Epithelial cell of esophagus (primary cell): Measurements from ENCODE around the gene SDF4.

Experiments
- DNase-seq: peaks from one replicate; pipeline ENCODE4 v3.0.0; 2010; ENCODE audit warnings: low read depth
- H3K4me3 ChIP-seq: 2 replicates; pipeline ENCODE4 v1.5.1; 2011; ENCODE audit warnings: mild to moderate bottlenecking, low read length, control low read depth
- TF ChIP-seq, protein P1 (sequence below): IDR thresholded peaks from 2 replicates; pipeline ENCODE4 v1.5.1; 2011; ENCODE audit warnings: low read depth, mild to moderate bottlenecking, low read length, control low read depth, inconsistent platforms; ENCODE audit not compliant: insufficient read depth; ENCODE audit errors: missing control alignments

SDF4 gene

GRCh38 chr1:1205769-1206375, 25.9 kb downstream of the SDF4 start:
- no peak for DNase-seq
- TF ChIP-seq, protein P1, sequence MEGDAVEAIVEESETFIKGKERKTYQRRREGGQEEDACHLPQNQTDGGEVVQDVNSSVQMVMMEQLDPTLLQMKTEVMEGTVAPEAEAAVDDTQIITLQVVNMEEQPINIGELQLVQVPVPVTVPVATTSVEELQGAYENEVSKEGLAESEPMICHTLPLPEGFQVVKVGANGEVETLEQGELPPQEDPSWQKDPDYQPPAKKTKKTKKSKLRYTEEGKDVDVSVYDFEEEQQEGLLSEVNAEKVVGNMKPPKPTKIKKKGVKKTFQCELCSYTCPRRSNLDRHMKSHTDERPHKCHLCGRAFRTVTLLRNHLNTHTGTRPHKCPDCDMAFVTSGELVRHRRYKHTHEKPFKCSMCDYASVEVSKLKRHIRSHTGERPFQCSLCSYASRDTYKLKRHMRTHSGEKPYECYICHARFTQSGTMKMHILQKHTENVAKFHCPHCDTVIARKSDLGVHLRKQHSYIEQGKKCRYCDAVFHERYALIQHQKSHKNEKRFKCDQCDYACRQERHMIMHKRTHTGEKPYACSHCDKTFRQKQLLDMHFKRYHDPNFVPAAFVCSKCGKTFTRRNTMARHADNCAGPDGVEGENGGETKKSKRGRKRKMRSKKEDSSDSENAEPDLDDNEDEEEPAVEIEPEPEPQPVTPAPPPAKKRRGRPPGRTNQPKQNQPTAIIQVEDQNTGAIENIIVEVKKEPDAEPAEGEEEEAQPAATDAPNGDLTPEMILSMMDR = no peak
- H3K4me3 ChIP-seq = no peak overlapping the region

- TF ChIP-seq, protein P1 = no peak
- DNase-seq = no peak
- H3K4me3 ChIP-seq = no peak overlapping the region
These were observed 26.6 kb downstream of the SDF4 start for GRCh38 chr1:1204998-1205768.

DNA sequence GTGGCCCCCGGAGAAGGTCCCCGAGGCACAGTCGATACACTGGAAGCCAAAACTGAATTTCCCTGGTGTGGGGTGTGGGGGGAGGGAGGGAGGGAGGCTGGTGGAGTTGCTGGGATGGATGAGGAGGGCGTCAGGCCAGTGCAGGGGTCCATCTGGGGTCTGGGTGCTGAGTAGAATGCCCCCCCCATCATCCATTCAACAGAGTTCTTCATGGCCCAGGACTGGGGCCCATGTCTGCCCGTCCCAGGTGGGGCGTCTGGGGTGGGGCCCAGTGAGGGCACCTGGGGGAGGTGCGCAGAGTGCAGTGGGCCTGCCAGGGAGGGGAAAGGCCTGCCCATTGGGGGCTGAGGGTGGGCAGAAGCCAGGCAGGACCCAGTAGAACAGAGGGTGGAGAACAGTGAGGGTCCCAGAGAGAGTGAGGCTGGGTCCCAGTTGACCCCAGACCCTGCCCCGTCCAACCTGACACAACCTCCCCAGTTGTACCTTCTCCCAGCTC, 27.3 kb downstream of the SDF4 start:
- H3K4me3 ChIP-seq = no peak overlapping the region
- TF ChIP-seq, protein P1 = no peak
- no peak for DNase-seq

- no peak for DNase-seq
- no peak overlapping the region for H3K4me3 ChIP-seq
- TF ChIP-seq, protein P1 = no peak
These were observed 28.0 kb downstream of the SDF4 start for GRCh38 chr1:1203561-1204424.

DNA sequence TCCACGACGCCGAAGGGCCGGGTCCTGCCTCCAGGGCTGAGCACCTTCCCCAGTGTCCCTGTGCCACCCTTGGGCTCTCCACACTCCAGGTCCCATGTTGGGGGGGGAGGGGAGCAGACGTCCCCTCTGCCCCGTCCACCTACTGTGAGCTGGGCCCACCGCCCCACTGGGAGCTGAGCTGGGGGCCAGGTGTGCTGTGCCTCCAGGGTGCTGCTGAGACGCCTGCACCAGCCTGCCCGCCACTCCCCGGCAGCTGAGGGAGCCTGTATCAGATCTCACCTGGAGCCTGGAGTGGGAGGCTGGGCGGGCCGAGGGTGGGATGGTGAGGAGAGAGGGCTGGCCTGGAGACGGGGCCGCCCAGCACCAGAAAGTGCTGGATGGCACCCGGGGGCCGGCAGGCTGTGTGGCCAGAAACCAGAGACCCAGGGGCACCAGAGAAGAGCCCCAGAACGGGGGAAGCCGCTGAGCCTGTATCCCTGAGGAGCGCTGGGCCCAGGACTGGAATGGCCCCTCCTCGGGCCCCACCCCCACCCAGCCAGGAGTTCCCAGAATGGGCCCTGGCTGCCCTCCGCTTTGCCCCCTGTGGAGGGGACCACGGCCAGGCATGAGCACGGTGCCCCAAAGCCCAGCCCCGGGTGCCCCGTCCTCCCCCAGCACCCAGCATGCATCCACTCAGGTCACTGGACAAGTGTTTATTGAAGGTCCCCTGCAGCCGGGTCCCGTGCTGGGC, 28.8 kb downstream of the SDF4 start:
- DNase-seq = peak; percentile 49
- TF ChIP-seq, protein P1 = no peak
- H3K4me3 ChIP-seq = no peak overlapping the region
